CD14-positive monocyte (primary cell): Measurements from ENCODE around the gene CCT2. TPM values are rescaled to one million over a fixed set of nuclear protein-coding genes. Genes with fewer than 3 reads are reported as not detected.

ENCODE experiments used
- DNase-seq, 3 donors: peaks; one replicate each; pipeline ENCODE4 v3.0.0-alpha.2; 2011 to 2022
- H2AFZ ChIP-seq: 2 replicates; pipeline ENCODE4 v1.6.0; 2012; ENCODE audit warnings: mild to moderate bottlenecking, low read depth, low read length, inconsistent platforms; ENCODE audit not compliant: insufficient read depth, poor library complexity, severe bottlenecking
- H3K27ac ChIP-seq, 2 donors: 1 replicate in 1 of 2; 2 replicates in 1 of 2; pipeline ENCODE4 v1.5.1; 2012 to 2013; ENCODE audit warnings: low read length in 2 of 2, control low read depth in 1 of 2, inconsistent platforms in 1 of 2, low read depth in 1 of 2, mild to moderate bottlenecking in 1 of 2
- H3K27me3 ChIP-seq, 2 donors: one replicate each; pipeline versions ENCODE4 v1.6.0 to v1.6.1; 2011 to 2013; ENCODE audit warnings: low read length in 2 of 2; ENCODE audit not compliant: control insufficient read depth in 2 of 2, insufficient read depth in 2 of 2
- H3K36me3 ChIP-seq, 2 donors: replicated peaks in 1 of 2; 1 replicate in 1 of 2; 2 replicates in 1 of 2; pipeline versions ENCODE4 v1.5.1 to v1.6.1; 2012 to 2013; ENCODE audit warnings: low read length in 2 of 2, control low read depth in 1 of 2, inconsistent platforms in 1 of 2, mild to moderate bottlenecking in 1 of 2; ENCODE audit not compliant: insufficient read depth in 2 of 2, control insufficient read depth in 1 of 2
- H3K4me1 ChIP-seq, 2 donors: 1 replicate in 1 of 2; 2 replicates in 1 of 2; pipeline versions ENCODE4 v1.5.1 to v1.6.1; 2012 to 2013; ENCODE audit warnings: low read length in 2 of 2, control low read depth in 1 of 2, inconsistent platforms in 1 of 2, mild to moderate bottlenecking in 1 of 2, moderate library complexity in 1 of 2; ENCODE audit not compliant: insufficient read depth in 2 of 2, control insufficient read depth in 1 of 2
- H3K4me2 ChIP-seq: replicated peaks from 2 replicates; pipeline ENCODE3; 2012; ENCODE audit warnings: low read length, moderate library complexity, mild to moderate bottlenecking; ENCODE audit not compliant: poor library complexity, severe bottlenecking; ENCODE audit errors: extremely low read depth
- H3K4me3 ChIP-seq, 3 experiments: fragments of 200-600 bp in 1 of 3; sonication (generic) in 1 of 3; replicated peaks in 1 of 3; 1 replicate in 2 of 3; 2 replicates in 1 of 3; pipeline ENCODE4 v1.5.1; 2011 to 2013; ENCODE audit warnings: low read length in 3 of 3, mild to moderate bottlenecking in 3 of 3, control low read depth in 2 of 3, low read depth in 2 of 3, inconsistent platforms in 1 of 3, moderate library complexity in 1 of 3
- H3K79me2 ChIP-seq: 2 replicates; pipeline ENCODE4 v1.6.0; 2012; ENCODE audit warnings: mild to moderate bottlenecking, control low read depth, inconsistent platforms, low read length, moderate library complexity; ENCODE audit not compliant: insufficient read depth
- H3K9ac ChIP-seq: 2 replicates; pipeline ENCODE4 v1.6.0; 2017; ENCODE audit warnings: low read length, mild to moderate bottlenecking; ENCODE audit not compliant: insufficient read depth, poor library complexity, severe bottlenecking
- H3K9me3 ChIP-seq, 2 donors: replicated peaks in 1 of 2; 1 replicate in 1 of 2; 2 replicates in 1 of 2; pipeline versions ENCODE4 v1.5.1 to v1.6.1; 2012 to 2013; ENCODE audit warnings: low read length in 2 of 2, control low read depth in 1 of 2; ENCODE audit not compliant: control insufficient read depth in 1 of 2, insufficient read depth in 1 of 2
- H4K20me1 ChIP-seq: 2 replicates; pipeline ENCODE4 v1.6.0; 2012; ENCODE audit warnings: mild to moderate bottlenecking, low read length, control low read depth, moderate library complexity; ENCODE audit not compliant: insufficient read depth
- H3K27ac Mint-ChIP-seq, 7 donors: one replicate each; pipeline ENCODE4 v1.8.0; 2020; ENCODE audit warnings: mild to moderate bottlenecking in 7 of 7, mixed read lengths in 7 of 7, moderate library complexity in 6 of 7, inconsistent platforms in 2 of 7
- H3K27me3 Mint-ChIP-seq, 3 donors: one replicate each; pipeline ENCODE4 v1.8.0; 2021 to 2022; ENCODE audit warnings: low read depth in 3 of 3, mild to moderate bottlenecking in 3 of 3, mixed read lengths in 3 of 3, moderate library complexity in 3 of 3, inconsistent platforms in 1 of 3
- H3K36me3 Mint-ChIP-seq, 2 donors: one replicate each; pipeline ENCODE4 v1.8.0; 2020; ENCODE audit warnings: mixed read lengths in 2 of 2, inconsistent platforms in 1 of 2, mild to moderate bottlenecking in 1 of 2
- H3K4me1 Mint-ChIP-seq: one replicate; pipeline ENCODE4 v1.8.0; 2020; ENCODE audit warnings: mild to moderate bottlenecking, mixed read lengths
- H3K4me3 Mint-ChIP-seq, 2 donors: one replicate each; pipeline ENCODE4 v1.8.0; 2020; ENCODE audit warnings: mild to moderate bottlenecking in 2 of 2, mixed read lengths in 2 of 2, moderate library complexity in 1 of 2
- H3K9me3 Mint-ChIP-seq, 7 donors: one replicate each; pipeline ENCODE4 v1.8.0; 2020 to 2022; ENCODE audit warnings: mixed read lengths in 7 of 7, mild to moderate bottlenecking in 6 of 7, moderate library complexity in 6 of 7, inconsistent platforms in 2 of 7
- CTCF ChIP-seq: fragments of 200-600 bp; IDR thresholded peaks from one replicate; pipeline ENCODE4 v1.8.0; 2022; ENCODE audit warnings: antibody characterized with exemption, mild to moderate bottlenecking
- WGBS: methylation state at CpG from one replicate; pipeline ENCODE4 v1.1.5; 2013; ENCODE audit warnings: missing lambda C conversion rate; ENCODE audit not compliant: insufficient coverage; 5-methylcytosine and 5-hydroxymethylcytosine counted together
- intact Hi-C, 2 donors: fragments of 100-400 bp; cut with micrococcal nuclease; formaldehyde crosslinking; loops; one replicate each; pipeline versions ENCODE4 v1.15.0 to v1.15.1; 2023
- polyA plus RNA-seq, 3 donors: library from polyadenylated mRNA; depleted of rRNA in 1 of 3; unstranded in 2 of 3; stranded (reverse) in 1 of 3; fragments of 300-500 nt in 2 of 3; fragments of >200 nt in 1 of 3; fragmentation: Illumina TruSeq in 2 of 3; gene quantifications; 1 replicate in 2 of 3; 2 replicates in 1 of 3; pipeline ENCODE4 v1.2.3, GENCODE V29; 2012 to 2021

CCT2 gene
- polyA plus RNA-seq, 3 donors: 39.8 to 87.4 (median 63.3) TPM

GRCh38 chr12:69580074-69580473 lies 5.2 kb upstream of the CCT2 start:
- Mint-ChIP-seq H3K9me3 (no peaks in the 10 kb centered on the region), H3K4me3 (no peak overlapping the region), H3K27ac (peak overlapping the region in 1 of 7 donors; percentile 12), H3K27me3 (no peaks in the 10 kb centered on the region), H3K4me1 (peaks cover 7% of the 10 kb centered on the region), H3K36me3 (peaks cover 10 to 13% of the 10 kb centered on the region in 2 donors)
- no peak overlapping the region for H3K4me2 ChIP-seq
- H3K27ac ChIP-seq: no peak overlapping the region
- H3K9me3 ChIP-seq: no peaks in the 10 kb centered on the region
- no peaks in the 10 kb centered on the region for H3K79me2 ChIP-seq
- H3K27me3 ChIP-seq: no peaks in the 10 kb centered on the region
- no peak overlapping the region for H3K4me3 ChIP-seq
- H2AFZ ChIP-seq: no peak overlapping the region
- DNase-seq: no peak
- H3K36me3 ChIP-seq: peaks cover 10 to 11% of the 10 kb centered on the region in 2 donors
- 80% methylated on average over 1 of the region's 1 CpG for WGBS
- TF ChIP-seq CTCF: no peak
- no peaks in the 10 kb centered on the region for H4K20me1 ChIP-seq
- intact Hi-C loops: loop anchor here in 1 of 2 donors (5.0 kb wide), 1 partner anchor 218 kb away; no protein-coding TSS in a partner anchor
- no peak overlapping the region for H3K9ac ChIP-seq
- peaks cover 4 to 5% of the 10 kb centered on the region in 2 donors for H3K4me1 ChIP-seq

GRCh38 chr12:69583203-69583602 lies 2.1 kb upstream of the CCT2 start:
- Mint-ChIP-seq H3K4me3 (no peak overlapping the region), H3K9me3 (no peaks in the 10 kb centered on the region), H3K36me3 (peaks cover 7 to 8% of the 10 kb centered on the region in 2 donors), H3K27me3 (no peaks in the 10 kb centered on the region), H3K4me1 (peaks cover 12% of the 10 kb centered on the region), H3K27ac (peak overlapping the region in 1 of 7 donors; percentile 20)
- H2AFZ ChIP-seq: peak overlapping the region; percentile 15
- no peak overlapping the region for H3K9ac ChIP-seq
- intact Hi-C loops: loop anchor here in 1 of 2 donors (5.0 kb wide), 1 partner anchor 221 kb away; no protein-coding TSS in a partner anchor
- no peaks in the 10 kb centered on the region for H3K27me3 ChIP-seq
- peaks cover 12 to 13% of the 10 kb centered on the region in 2 donors for H3K36me3 ChIP-seq
- H3K4me2 ChIP-seq: no peak overlapping the region
- H3K79me2 ChIP-seq: peaks cover 24% of the 10 kb centered on the region
- TF ChIP-seq CTCF: no peak
- no peaks in the 10 kb centered on the region for H3K9me3 ChIP-seq
- H3K4me1 ChIP-seq: peaks cover 9 to 13% of the 10 kb centered on the region in 2 donors
- H3K27ac ChIP-seq: no peak overlapping the region
- no peak for DNase-seq
- H4K20me1 ChIP-seq: no peaks in the 10 kb centered on the region
- H3K4me3 ChIP-seq: no peak overlapping the region
